T-helper 2 cell treated with Interferon-gamma antibody and Interleukin-4, amounts not matched to agents 5 μg/mL and 100 μg/mL, for 36 hours (primary cell): ENCODE results near the gene SGK2.
A peak's percentile ranks its signal among the peaks of the same experiment; 100 is the strongest.
"Not testable (repeated sequence)": the region's sequence is repeated elsewhere in the genome, so short reads cannot be mapped to it uniquely, and the experiment has no call there.

Source experiments
- DNase-seq: peaks from one replicate; pipeline ENCODE4 v3.0.0; 2021; ENCODE audit warnings: low spot score
- H3K27ac Mint-ChIP-seq: one replicate; pipeline ENCODE4 v1.8.0; 2021; ENCODE audit warnings: mild to moderate bottlenecking, mixed read lengths
- H3K27me3 Mint-ChIP-seq: one replicate; pipeline ENCODE4 v1.8.0; 2021; ENCODE audit warnings: low read depth, mixed read lengths
- H3K36me3 Mint-ChIP-seq: one replicate; pipeline ENCODE4 v1.8.0; 2021; ENCODE audit warnings: low read depth, mixed read lengths
- H3K4me1 Mint-ChIP-seq: one replicate; pipeline ENCODE4 v1.8.0; 2021; ENCODE audit warnings: low read depth, mixed read lengths
- H3K4me3 Mint-ChIP-seq: one replicate; pipeline ENCODE4 v1.8.0; 2022; ENCODE audit warnings: mild to moderate bottlenecking, moderate library complexity, mixed read lengths
- H3K9me3 Mint-ChIP-seq: one replicate; pipeline ENCODE4 v1.8.0; 2021; ENCODE audit warnings: mixed read lengths

The SGK2 gene

GRCh38 chr20:43584448-43585136 is 25.8 kb downstream of the SGK2 start:
- no peak for DNase-seq
- no peak overlapping the region for H3K4me3 Mint-ChIP-seq
- H3K27me3 Mint-ChIP-seq = peaks cover 2% of the 10 kb centered on the region
- H3K9me3 Mint-ChIP-seq = no peaks in the 10 kb centered on the region
- H3K4me1 Mint-ChIP-seq = no peaks in the 10 kb centered on the region
- no peaks in the 10 kb centered on the region for H3K36me3 Mint-ChIP-seq
- no peak overlapping the region for H3K27ac Mint-ChIP-seq

GRCh38 chr20:43586641-43587040 is 27.8 kb downstream of the SGK2 start:
- no peak for DNase-seq
- H3K27me3 Mint-ChIP-seq = peaks cover 2% of the 10 kb centered on the region
- peaks cover 12% of the 10 kb centered on the region for H3K4me1 Mint-ChIP-seq
- H3K4me3 Mint-ChIP-seq = no peak overlapping the region
- H3K36me3 Mint-ChIP-seq = no peaks in the 10 kb centered on the region
- H3K9me3 Mint-ChIP-seq = no peaks in the 10 kb centered on the region
- H3K27ac Mint-ChIP-seq = no peak overlapping the region

DNA sequence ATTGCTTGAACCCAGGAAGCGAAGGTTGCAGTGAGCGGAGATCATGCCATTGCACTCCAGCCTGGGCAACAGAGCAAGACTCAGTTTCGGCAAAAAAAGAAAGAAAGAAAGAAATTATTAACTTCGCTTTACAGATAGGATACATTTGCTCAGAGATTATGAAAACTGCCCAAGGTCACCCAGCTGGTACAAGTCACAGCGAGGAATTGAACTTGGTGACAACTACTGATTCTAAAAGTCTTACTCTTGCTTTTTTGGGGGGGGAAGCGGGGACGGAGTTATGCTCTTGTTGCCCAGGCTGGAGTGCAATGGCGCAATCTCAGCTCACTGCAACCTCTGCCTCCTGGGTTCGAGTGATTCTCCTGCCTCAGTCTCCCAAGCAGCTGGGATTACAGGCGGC is 29.7 kb downstream of the SGK2 start:
- not testable (repeated sequence) for H3K4me3 Mint-ChIP-seq, DNase-seq, H3K27ac Mint-ChIP-seq, H3K36me3 Mint-ChIP-seq, H3K27me3 Mint-ChIP-seq, H3K9me3 Mint-ChIP-seq
- peaks cover 14% of the 10 kb centered on the region for H3K4me1 Mint-ChIP-seq

GRCh38 chr20:43590036-43590391 is 31.2 kb downstream of the SGK2 start:
- DNase-seq = peak; percentile 5
- H3K4me1 Mint-ChIP-seq = peaks cover 14% of the 10 kb centered on the region
- peaks cover 5% of the 10 kb centered on the region for H3K36me3 Mint-ChIP-seq
- H3K9me3 Mint-ChIP-seq = no peaks in the 10 kb centered on the region
- peak overlapping the region; percentile 95 for H3K27ac Mint-ChIP-seq
- peak overlapping the region; percentile 93 for H3K4me3 Mint-ChIP-seq
- H3K27me3 Mint-ChIP-seq = peaks cover 2% of the 10 kb centered on the region

DNA sequence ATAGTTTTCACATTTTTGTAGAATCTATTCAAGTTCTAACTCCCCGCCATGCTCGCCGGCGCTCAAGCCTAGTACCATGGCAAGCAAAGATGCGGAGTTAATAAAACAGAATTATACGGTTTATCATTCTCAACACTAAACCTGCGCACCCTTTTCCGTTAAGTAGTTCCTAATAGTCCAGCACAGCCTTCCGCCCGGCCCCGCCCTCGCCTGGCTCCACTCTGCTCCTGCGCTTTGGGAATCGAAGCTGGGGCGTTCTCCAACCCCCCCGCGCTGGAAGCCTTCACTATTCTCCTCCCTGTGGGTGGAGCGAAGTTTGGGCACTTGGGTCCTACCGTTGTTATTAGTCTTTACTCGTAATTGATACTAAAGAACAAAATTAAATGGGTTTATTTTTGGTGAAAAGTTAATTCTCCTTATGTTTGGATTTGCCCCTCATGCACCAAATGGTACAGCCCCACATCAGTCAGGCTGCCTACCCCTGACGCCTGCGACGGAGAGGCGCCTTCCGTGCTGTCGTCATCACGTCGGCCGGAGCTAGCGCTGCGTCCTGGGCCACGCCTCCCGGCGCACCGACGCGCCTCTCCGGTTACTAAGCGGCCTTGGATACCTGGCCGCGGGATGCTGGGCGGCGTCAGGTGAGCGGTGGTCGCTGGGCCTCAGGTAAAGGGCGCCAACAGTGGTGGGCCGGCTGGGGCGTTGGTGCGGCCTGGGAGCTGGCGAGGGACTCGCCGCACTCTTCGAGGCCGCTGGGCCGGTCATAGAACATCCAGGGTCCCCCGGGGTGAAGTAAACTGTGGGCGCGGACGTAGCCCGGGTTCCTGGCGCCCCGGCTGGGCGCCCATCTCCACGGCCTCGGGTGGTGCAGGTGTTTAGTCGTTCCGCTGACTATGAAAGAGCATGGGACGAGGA is 31.8 kb downstream of the SGK2 start, which contains the start of gene IFT52:
Gene IFT52, plus strand, starts transcription at position 546 of the 912 bp plus-strand sequence. CDS start 3,762 bp downstream, outside the sequence.
- H3K4me3 Mint-ChIP-seq = peak within 1 kb of the TSS; percentile 93
- peak; percentile 87 for DNase-seq
- peaks cover 14% of the 10 kb centered on the region for H3K4me1 Mint-ChIP-seq
- H3K27ac Mint-ChIP-seq = peak within 1 kb of the TSS; percentile 95
- peaks cover under 1% of the 10 kb centered on the region for H3K27me3 Mint-ChIP-seq
- no peaks in the 10 kb centered on the region for H3K9me3 Mint-ChIP-seq
- H3K36me3 Mint-ChIP-seq = peaks cover 5% of the 10 kb centered on the region

DNA sequence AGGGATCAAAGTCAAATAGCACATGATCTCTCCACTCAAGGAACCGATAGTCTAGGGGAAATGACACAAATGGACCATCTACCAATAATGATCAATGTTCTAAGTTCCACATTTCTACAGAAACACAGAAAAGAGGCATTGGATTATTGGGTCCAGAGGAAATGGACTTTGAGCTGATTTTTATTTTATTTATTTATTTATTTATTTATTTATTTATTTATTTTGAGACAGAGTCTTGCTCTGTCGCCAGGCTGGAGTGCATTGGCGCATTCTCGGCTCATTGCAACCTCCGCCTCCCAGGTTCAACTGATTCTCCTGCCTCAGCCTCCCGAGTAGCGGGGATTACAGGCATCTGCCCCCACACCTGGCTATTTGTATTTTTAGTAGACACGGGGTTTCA is 43.1 kb downstream of the SGK2 start:
- not testable (repeated sequence) for H3K27me3 Mint-ChIP-seq, H3K9me3 Mint-ChIP-seq, H3K4me1 Mint-ChIP-seq, DNase-seq, H3K27ac Mint-ChIP-seq, H3K4me3 Mint-ChIP-seq, H3K36me3 Mint-ChIP-seq

DNA sequence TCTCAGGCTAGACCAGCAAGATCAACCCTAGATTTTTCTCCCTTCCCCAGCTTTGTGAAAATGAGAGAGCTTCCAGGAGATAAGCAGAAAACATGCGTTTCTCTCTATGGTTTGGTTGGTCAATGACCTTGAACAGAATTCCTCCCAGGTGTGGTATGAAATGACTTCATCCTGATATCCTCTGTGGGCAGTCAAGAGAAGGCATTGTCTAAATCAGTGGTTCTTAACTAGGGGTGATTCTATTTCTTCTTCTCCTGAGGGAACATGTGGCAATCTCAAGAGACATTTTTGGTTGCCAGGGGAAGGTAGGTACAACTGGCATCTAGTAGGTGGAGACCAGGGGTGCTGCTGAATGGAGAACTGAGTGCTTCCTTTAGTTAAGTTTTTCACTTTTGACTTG is 44.3 kb downstream of the SGK2 start:
- Mint-ChIP-seq H3K4me1 (no peaks in the 10 kb centered on the region), H3K36me3 (peaks cover 5% of the 10 kb centered on the region), H3K4me3 (no peak overlapping the region), H3K9me3 (no peaks in the 10 kb centered on the region), H3K27me3 (no peaks in the 10 kb centered on the region), H3K27ac (no peak overlapping the region)
- DNase-seq = no peak

- H3K4me3 Mint-ChIP-seq = no peak overlapping the region
- H3K27me3 Mint-ChIP-seq = no peaks in the 10 kb centered on the region
- H3K4me1 Mint-ChIP-seq = no peaks in the 10 kb centered on the region
- H3K9me3 Mint-ChIP-seq = no peaks in the 10 kb centered on the region
- no peak overlapping the region for H3K27ac Mint-ChIP-seq
- no peak for DNase-seq
- H3K36me3 Mint-ChIP-seq = peaks cover 3% of the 10 kb centered on the region
These were observed 46.9 kb downstream of the SGK2 start for GRCh38 chr20:43605715-43606114.

- not testable (repeated sequence) for H3K9me3 Mint-ChIP-seq, H3K4me1 Mint-ChIP-seq, H3K27me3 Mint-ChIP-seq, H3K27ac Mint-ChIP-seq, DNase-seq, H3K4me3 Mint-ChIP-seq, H3K36me3 Mint-ChIP-seq
These were observed 48.5 kb downstream of the SGK2 start for GRCh38 chr20:43607278-43607677.

DNA sequence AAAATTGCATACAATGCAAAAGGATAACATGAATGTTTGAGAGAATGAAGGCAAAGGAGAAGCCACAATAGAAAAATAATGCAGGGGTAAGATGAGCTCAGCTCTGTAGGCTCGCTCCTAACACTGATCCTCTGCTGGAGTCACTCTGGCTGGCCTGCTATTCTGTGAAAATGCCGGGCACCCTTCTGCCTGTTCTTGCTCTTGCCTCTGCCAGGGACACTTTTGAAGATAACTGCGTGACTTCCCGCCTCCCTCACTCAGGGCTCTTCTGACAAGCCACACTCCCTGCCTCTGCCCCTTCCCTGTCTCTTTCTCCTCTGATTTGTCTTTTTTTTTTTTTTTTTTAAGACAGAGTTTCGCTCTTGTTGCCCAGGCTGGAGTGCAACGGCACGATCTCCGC is 72.8 kb downstream of the SGK2 start:
- Mint-ChIP-seq H3K4me1 (no peaks in the 10 kb centered on the region), H3K27ac (no peak overlapping the region), H3K27me3 (no peaks in the 10 kb centered on the region), H3K4me3 (no peak overlapping the region), H3K9me3 (no peaks in the 10 kb centered on the region), H3K36me3 (peaks cover 5% of the 10 kb centered on the region)
- no peak for DNase-seq
